ENCODE results near the gene OR6B3. TPM values are rescaled to one million over a fixed set of nuclear protein-coding genes. Genes with fewer than 3 reads are reported as not detected.

The OR6B3 gene
- total and polyA plus RNA-seq, 2 of the 8 experiments (the other 6 are each of a cell fraction or from before 2014, with no cell fraction given) = not detected

DNA sequence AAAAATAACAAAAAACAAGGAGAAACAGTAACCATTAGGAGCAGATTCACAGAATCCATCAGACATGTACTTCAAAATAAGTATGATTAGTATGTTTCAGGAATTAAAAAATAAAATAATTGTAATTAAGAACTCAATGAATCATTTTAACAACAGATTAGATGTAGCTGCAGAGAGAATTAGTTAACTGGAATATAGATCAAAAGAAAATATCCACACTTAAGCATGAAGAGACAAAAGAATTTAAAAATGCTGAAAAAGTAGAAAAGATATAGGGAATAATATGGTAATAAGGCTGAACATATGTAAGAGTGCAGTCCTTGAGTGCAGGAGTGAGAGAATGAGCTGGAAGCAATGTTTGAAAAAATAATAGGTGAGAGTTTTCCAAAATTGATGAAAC lies 24.1 kb upstream of the OR6B3 start:
- H4K5ac ChIP-seq (ENCODE audit: insufficient read length, low read depth, low read length) = no peak overlapping the region
- no peak overlapping the region for H2BK20ac ChIP-seq (ENCODE audit: low read length)
- H3K14ac ChIP-seq (ENCODE audit: insufficient read length) = no peak overlapping the region
- H3K9me3 ChIP-seq (ENCODE audit: insufficient read depth in 2 of 2, low read depth in 1 of 2, low read length in 1 of 2) = peaks cover 9 to 18% of the 10 kb centered on the region in 2 experiments; a peak in 3 of 4 replicates
- H2AFZ ChIP-seq (ENCODE audit: low read length) = no peak overlapping the region
- H3K9ac ChIP-seq (replicated peaks in 1 of 4; ENCODE audit: extremely low read depth in 1 of 4, low read depth in 3 of 4, low read length in 3 of 4) = no peak overlapping the region
- H3K4ac ChIP-seq (replicated peaks; ENCODE audit: insufficient read length, low read depth, low read length) = no peak overlapping the region
- no peak overlapping the region for H3K4me3 ChIP-seq (ENCODE audit: extremely low read depth in 1 of 4, insufficient read depth in 2 of 4, low read depth in 3 of 4, low read length in 4 of 4)
- H3K4me2 ChIP-seq (ENCODE audit: insufficient read depth in 1 of 2, low read depth in 2 of 2, low read length in 2 of 2) = no peak overlapping the region
- no peaks in the 10 kb centered on the region for H4K20me1 ChIP-seq (replicated peaks in 1 of 2; ENCODE audit: control insufficient read depth in 1 of 2, insufficient read depth in 2 of 2, low read length in 2 of 2)
- H3K27ac ChIP-seq (ENCODE audit: low read depth, low read length) = no peak overlapping the region
- CTCF ChIA-PET (ENCODE audit: partially characterized antibody) = no interaction called here
- no peak overlapping the region for H3K23ac ChIP-seq (ENCODE audit: insufficient read length)
- no peaks in the 10 kb centered on the region for H3K27me3 ChIP-seq (replicated peaks in 1 of 4; ENCODE audit: control insufficient read depth in 3 of 4, extremely low read depth in 1 of 4, insufficient read depth in 3 of 4, low read length in 3 of 4)
- TF ChIP-seq SIN3A (conservative IDR thresholded peaks at IDR 0.05 in 1 of 2, IDR thresholded peaks at IDR 0.05 in 1 of 2; ENCODE audit: low read depth in 1 of 2, low read length in 2 of 2) = no peak
- no peak for TF ChIP-seq SUZ12 (IDR thresholded peaks at IDR 0.05; ENCODE audit: low read length)
- no peak for TF ChIP-seq SIX5 (IDR thresholded peaks at IDR 0.05; ENCODE audit: low read depth, low read length)
- TF ChIP-seq TCF12 (IDR thresholded peaks at IDR 0.05; ENCODE audit: low read depth, low read length) = no peak
- TF ChIP-seq CREB1 (IDR thresholded peaks at IDR 0.05) = no peak
- no peak for TF ChIP-seq BRCA1 (IDR thresholded peaks at IDR 0.05; ENCODE audit: low read depth, low read length)
- TF ChIP-seq, protein P1, sequence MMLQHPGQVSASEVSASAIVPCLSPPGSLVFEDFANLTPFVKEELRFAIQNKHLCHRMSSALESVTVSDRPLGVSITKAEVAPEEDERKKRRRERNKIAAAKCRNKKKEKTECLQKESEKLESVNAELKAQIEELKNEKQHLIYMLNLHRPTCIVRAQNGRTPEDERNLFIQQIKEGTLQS (IDR thresholded peaks at IDR 0.05; ENCODE audit: insufficient read depth, low read depth, low read length) = no peak
- TF ChIP-seq SP1 (IDR thresholded peaks at IDR 0.05; ENCODE audit: low read depth, low read length) = no peak
- H2BK15ac ChIP-seq (ENCODE audit: low read length) = no peak overlapping the region
- H3K23me2 ChIP-seq (ENCODE audit: low read depth, low read length) = no peaks in the 10 kb centered on the region
- H3K79me1 ChIP-seq (ENCODE audit: low read depth, low read length) = no peaks in the 10 kb centered on the region
- H2BK5ac ChIP-seq (ENCODE audit: low read depth, low read length) = no peak overlapping the region
- FAIRE-seq = no peak
- POLR2A ChIA-PET (ENCODE audit: partially characterized antibody) = no interaction called here
- no peak overlapping the region for H2BK120ac ChIP-seq (replicated peaks; ENCODE audit: low read depth, low read length)
- H4K91ac ChIP-seq (replicated peaks; ENCODE audit: insufficient read length, low read length) = no peak overlapping the region
- H3K36me3 ChIP-seq (ENCODE audit: control insufficient read depth in 2 of 4, insufficient read depth in 4 of 4, low read length in 3 of 4) = no peaks in the 10 kb centered on the region
- H3K4me1 ChIP-seq (replicated peaks in 1 of 4; ENCODE audit: control insufficient read depth in 3 of 4, insufficient read depth in 4 of 4, low read length in 3 of 4) = no peaks in the 10 kb centered on the region
- no peaks in the 10 kb centered on the region for H3K79me2 ChIP-seq (ENCODE audit: control insufficient read depth in 1 of 2, insufficient read depth in 2 of 2, low read length in 2 of 2)
- no peak overlapping the region for H2BK12ac ChIP-seq (ENCODE audit: low read depth, low read length)
- no peak overlapping the region for H4K8ac ChIP-seq (ENCODE audit: extremely low read depth, insufficient read depth, low read length)
- no peak overlapping the region for H3K56ac ChIP-seq (replicated peaks; ENCODE audit: insufficient read length, low read depth, low read length)
- DNase-seq (ENCODE audit: low read depth in 1 of 2, low spot score in 2 of 2) = no peak
- no peak overlapping the region for H3K18ac ChIP-seq (ENCODE audit: extremely low read depth, low read length)
- H2AK5ac ChIP-seq (ENCODE audit: low read depth, low read length) = no peak overlapping the region
